MM.1S (cell line): ENCODE measurements around the gene CSPG5.

Experiments used
- EZH2 ChIP-seq: fragments of 300-600 bp; sonication (generic); optimal IDR thresholded peaks from 2 replicates; pipeline ENCODE3; 2017; ENCODE audit warnings: low read depth, mild to moderate bottlenecking, antibody characterized with exemption, low read length, mixed read lengths
- TF ChIP-seq, protein P1 (sequence below): fragments of 300-600 bp; sonication (generic); IDR thresholded peaks from 2 replicates; pipeline ENCODE4 v1.5.1; 2016; ENCODE audit warnings: antibody characterized with exemption, low read length, mixed read lengths

GRCh38 chr3:47628426-47628825 lies 49.8 kb upstream of the CSPG5 start:
- TF ChIP-seq, protein P1, sequence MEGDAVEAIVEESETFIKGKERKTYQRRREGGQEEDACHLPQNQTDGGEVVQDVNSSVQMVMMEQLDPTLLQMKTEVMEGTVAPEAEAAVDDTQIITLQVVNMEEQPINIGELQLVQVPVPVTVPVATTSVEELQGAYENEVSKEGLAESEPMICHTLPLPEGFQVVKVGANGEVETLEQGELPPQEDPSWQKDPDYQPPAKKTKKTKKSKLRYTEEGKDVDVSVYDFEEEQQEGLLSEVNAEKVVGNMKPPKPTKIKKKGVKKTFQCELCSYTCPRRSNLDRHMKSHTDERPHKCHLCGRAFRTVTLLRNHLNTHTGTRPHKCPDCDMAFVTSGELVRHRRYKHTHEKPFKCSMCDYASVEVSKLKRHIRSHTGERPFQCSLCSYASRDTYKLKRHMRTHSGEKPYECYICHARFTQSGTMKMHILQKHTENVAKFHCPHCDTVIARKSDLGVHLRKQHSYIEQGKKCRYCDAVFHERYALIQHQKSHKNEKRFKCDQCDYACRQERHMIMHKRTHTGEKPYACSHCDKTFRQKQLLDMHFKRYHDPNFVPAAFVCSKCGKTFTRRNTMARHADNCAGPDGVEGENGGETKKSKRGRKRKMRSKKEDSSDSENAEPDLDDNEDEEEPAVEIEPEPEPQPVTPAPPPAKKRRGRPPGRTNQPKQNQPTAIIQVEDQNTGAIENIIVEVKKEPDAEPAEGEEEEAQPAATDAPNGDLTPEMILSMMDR, result no peak
- no peak for TF ChIP-seq EZH2
